Retinal pigment epithelial cell (primary cell): ENCODE measurements around the gene TUBB4B.
"Not testable (repeated sequence)": the region's sequence is repeated elsewhere in the genome, so short reads cannot be mapped to it uniquely, and the experiment has no call there.

Source experiments
- DNase-seq: peaks from one replicate; pipeline ENCODE4 v3.0.0-alpha.2; 2010; ENCODE audit warnings: low read depth
- H3K4me3 ChIP-seq: 2 replicates; pipeline ENCODE4 v1.5.1; 2011; ENCODE audit warnings: mild to moderate bottlenecking, low read length, control low read depth, moderate library complexity
- TF ChIP-seq, protein P1 (sequence below): conservative IDR thresholded peaks from 2 replicates; pipeline ENCODE4 v1.5.1; 2011; ENCODE audit warnings: low read depth, low read length, control low read depth, inconsistent platforms

The TUBB4B gene

DNA sequence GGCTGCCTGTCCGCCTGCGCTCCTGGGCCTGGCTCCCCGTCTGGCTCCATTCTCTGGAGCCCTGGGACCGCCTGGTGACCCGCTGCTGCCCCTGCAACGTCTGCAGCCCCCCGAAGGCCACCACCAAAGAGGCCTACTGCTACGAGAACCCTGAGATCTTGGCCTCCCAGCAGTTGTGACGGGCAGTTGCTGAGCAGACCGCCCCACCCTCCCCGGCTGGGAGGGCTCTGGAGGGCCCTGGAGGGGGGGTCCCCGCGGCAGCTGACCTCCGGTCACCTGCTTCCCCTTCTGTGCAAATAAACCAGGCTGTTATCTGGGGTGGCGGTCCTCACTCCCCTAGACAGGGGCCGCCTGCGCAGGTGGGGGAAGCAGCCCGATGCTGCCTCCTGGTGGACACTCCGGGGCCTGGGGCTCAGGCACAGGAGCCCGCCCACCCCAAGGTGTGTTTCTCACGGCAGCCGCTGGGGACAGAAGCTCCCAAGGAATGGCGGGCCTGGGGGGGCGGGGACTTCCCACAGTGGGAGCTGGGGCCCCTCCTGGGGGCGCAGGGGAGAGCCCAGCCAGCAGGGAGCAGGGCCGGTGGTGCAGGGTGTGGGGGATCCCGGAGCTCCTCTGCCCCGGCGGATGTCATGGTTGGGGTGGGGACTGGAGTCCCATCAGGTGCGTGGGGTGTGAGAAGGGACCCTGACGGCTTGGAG, 4.7 kb upstream of the TUBB4B start:
- no peak for DNase-seq
- H3K4me3 ChIP-seq = peak overlapping the region; percentile 36
- TF ChIP-seq, protein P1, sequence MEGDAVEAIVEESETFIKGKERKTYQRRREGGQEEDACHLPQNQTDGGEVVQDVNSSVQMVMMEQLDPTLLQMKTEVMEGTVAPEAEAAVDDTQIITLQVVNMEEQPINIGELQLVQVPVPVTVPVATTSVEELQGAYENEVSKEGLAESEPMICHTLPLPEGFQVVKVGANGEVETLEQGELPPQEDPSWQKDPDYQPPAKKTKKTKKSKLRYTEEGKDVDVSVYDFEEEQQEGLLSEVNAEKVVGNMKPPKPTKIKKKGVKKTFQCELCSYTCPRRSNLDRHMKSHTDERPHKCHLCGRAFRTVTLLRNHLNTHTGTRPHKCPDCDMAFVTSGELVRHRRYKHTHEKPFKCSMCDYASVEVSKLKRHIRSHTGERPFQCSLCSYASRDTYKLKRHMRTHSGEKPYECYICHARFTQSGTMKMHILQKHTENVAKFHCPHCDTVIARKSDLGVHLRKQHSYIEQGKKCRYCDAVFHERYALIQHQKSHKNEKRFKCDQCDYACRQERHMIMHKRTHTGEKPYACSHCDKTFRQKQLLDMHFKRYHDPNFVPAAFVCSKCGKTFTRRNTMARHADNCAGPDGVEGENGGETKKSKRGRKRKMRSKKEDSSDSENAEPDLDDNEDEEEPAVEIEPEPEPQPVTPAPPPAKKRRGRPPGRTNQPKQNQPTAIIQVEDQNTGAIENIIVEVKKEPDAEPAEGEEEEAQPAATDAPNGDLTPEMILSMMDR = peak; percentile 97

DNA sequence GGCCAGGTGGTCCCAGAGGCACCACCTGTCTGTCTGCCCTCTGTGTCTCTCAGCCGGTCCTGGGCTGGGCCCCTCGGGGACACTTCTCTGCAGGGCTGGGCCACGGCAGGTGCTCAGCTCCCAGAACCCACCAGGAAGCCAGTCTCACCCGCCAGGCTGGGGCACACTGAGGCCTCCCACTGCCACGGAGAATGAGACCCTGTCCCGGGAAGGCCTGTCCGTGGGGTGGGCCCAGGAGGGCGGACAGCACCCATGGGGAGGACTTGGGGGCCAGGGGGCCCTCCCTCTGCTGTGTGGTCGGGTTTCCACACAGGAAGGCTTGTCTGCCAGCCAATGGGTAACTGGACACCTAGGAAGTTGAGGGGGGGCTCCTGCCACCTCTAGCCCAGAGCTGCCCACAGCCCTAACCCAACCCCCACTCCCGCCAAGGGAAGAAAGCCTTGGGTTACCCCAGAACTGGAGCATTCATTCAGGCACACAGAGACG, 4.1 kb upstream of the TUBB4B start:
- H3K4me3 ChIP-seq = peak overlapping the region; percentile 36
- TF ChIP-seq, protein P1 = no peak
- DNase-seq = no peak

DNA sequence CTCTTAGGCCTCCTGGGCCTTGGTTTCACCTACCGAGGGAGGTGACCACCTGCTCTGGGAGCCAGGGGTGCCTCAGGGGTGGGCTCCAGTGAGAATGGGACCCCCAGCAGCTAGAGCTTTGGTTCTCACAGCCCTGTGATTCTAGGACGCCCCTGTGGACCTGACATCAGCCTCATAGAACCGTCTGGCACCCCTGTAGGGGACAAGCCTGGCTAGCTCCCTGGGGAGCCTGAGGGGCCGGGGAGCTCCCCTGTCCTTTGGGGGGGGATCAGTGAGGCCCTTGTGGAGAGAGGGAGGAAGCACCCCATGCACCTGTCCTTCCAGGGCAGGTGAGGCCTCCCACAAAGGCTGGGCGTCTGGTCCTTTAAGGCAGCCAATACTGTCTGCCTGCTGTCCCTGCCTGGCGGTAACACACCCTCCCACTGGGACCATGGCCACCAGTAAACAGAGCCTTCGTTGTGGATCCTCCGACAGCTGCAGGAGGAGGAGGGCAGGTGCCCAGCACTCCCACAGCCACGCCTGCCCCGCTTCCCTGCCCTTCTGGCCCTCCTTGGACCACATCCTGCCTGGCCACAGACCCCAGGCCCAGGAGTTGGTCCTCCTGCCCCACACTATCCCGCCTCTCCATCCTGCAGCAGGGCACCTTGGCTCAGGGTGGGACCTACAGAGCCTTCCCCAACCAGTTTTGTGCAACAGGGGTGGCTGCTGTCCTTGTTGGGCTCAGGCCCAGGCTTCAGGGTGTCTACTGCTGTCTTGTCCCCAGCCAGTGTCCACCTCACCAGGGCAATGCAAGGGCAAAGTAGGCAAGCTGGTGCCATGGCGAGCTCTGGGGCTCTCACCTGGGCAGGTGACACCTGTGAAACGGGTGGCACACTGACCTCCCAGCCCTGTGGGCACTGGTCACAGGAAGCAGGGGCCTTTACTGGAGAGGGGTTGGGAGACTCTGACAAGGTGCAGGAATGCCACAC, 3.0 kb upstream of the TUBB4B start:
- H3K4me3 ChIP-seq = no peak overlapping the region
- TF ChIP-seq, protein P1 = no peak
- DNase-seq = no peak

DNA sequence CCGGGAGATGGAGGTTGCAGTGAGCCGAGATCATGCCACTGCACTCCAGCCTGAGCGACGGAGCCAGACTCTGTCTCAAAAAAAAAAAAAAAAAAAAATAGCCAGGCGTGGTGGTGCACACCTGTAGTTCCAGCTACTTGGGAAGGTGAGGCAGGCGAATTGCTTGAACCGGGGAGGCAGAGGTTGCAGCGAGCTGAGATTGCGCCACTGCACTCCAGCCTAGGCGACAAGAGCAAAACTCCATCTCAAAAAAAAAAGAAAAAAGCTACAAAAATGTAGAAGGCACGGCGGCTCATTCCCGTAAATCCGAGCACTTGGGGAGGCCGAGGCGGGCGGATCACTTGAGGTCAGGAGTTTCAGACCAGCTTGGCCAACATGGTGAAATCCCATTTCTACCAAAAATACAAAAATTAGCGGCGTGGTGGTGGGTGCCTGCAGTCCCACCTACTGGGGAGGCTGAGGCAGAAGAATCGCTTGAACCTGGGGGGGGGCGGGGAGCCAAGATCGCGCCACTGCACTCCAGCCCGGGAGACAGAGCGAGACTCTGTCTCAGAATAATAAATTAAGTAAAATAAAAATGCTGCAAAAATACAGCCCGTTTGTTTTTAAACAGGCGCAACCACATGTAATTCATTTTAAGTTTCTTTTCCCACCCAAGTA, 1.4 kb upstream of the TUBB4B start:
- peak overlapping the region; percentile 55 for H3K4me3 ChIP-seq
- not testable (repeated sequence) for DNase-seq

DNA sequence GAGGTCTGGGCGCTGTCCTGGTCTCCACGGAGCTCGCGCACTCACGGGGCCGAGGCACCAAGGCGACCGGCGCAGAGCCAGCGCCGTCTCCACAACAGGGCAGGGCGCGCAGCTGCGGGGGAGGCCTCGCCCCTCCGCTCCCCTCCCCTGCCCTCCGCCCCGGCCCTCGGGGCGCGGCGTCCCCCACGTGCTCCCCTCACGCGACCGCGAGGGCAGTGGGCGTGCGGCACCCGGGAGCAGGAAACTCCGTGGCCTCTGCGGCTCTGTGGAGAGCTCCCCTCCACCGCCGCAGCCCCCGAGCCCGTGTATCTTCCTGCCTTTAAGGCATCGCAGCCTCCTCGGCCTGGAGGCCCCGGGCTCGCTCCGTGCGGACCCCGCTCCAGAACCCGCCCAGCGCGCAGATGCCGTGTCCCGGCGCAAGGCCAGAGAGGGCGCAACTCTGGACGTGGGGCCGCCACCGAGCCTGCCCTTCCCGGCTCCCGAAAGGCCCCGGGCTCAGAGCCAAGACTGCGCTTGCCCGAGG, 708 bp upstream of the TUBB4B start:
- H3K4me3 ChIP-seq = peak overlapping the region; percentile 55
- no peak for DNase-seq
- TF ChIP-seq, protein P1 = no peak

DNA sequence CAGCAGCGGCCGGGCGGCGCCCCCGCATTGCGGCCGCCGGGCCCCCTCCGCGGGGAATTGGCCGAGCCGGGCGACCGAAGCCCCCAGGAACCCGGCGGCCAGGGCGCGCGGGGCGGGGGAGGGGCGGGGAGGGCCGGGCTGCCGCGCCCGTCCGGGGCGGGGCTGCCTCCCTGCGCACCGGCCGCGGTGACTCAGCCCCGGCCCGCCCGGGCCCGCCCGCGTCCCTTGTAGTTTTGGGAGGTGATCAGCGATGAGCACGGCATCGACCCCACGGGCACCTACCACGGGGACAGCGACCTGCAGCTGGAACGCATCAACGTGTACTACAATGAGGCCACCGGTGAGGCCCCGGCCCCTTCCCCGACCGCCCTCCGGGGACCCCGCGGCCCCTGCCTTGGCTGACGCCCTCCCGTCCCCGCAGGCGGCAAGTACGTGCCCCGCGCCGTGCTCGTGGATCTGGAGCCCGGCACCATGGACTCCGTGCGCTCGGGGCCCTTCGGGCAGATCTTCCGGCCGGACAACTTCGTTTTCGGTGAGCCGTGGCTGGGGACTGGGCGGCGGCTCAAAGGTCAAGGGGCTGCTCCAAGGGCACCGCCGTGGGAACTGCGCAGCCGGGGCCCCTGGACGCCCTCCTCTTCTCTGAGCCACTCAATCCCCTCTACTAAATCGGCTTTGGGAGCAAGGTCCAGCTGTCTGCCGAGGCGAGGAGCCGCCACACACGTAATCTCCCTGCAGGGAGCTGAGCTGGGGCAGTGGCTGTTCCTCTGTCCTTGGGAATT, 592 bp downstream of the TUBB4B start:
- DNase-seq = no peak
- peak overlapping the region; percentile 77 for H3K4me3 ChIP-seq
- TF ChIP-seq, protein P1 = no peak
